Endothelial cell of umbilical vein (primary cell): ENCODE results near the gene ELOVL1. TPM values are rescaled to one million over a fixed set of nuclear protein-coding genes. Genes with fewer than 3 reads are reported as not detected.
A peak's percentile ranks its signal among the peaks of the same experiment; 100 is the strongest.

Experiments used
- BruUV-seq: library from RNA; stranded (reverse); fragments of 400-500 nt; replicated peaks from 2 replicates; lab custom pipeline; 2021; lab: Mats Ljungman, UMichigan
- CTCF ChIA-PET: fragments of 300-600, 350-600 bp; sonication (Branson Sonifier 250); formaldehyde crosslinking; loops from one replicate; lab custom pipeline; 2021; ENCODE audit warnings: antibody characterized with exemption, inconsistent platforms; lab: Charles Lee
- POLR2A ChIA-PET: fragments of 300-600, 350-600 bp; sonication (Branson Sonifier 250); formaldehyde crosslinking; loops from one replicate; lab custom pipeline; 2021; ENCODE audit warnings: antibody characterized with exemption, inconsistent platforms; lab: Charles Lee
- DNase-seq: peaks from one replicate; pipeline ENCODE4 v3.0.0-alpha.2; 2011; ENCODE audit warnings: low read depth, low spot score
- FAIRE-seq: peaks from 2 replicates; lab custom pipeline; 2011; peaks lifted over from hg19 to GRCh38; lab: Jason Lieb, UNC
- H2AFZ ChIP-seq: 2 replicates; pipeline ENCODE4 v1.6.0; 2012; ENCODE audit warnings: low read depth, low read length, control low read depth, inconsistent platforms
- H3K27ac ChIP-seq: 2 replicates; pipeline ENCODE4 v1.5.1; 2011; ENCODE audit warnings: low read depth, mild to moderate bottlenecking, control low read depth, low read length, moderate library complexity; ENCODE audit not compliant: insufficient read depth
- H3K27me3 ChIP-seq, 2 experiments: 2 replicates each; pipeline versions ENCODE4 v1.6.0 to v1.6.1; 2011; ENCODE audit warnings: low read length in 2 of 2, mixed read lengths in 1 of 2; ENCODE audit not compliant: control insufficient read depth in 2 of 2, insufficient read depth in 2 of 2
- H3K36me3 ChIP-seq, 2 experiments: 2 replicates in 1 of 2; 3 replicates in 1 of 2; pipeline ENCODE4 v1.5.1; 2011; ENCODE audit warnings: low read length in 2 of 2, mild to moderate bottlenecking in 1 of 2, moderate library complexity in 1 of 2; ENCODE audit not compliant: control insufficient read depth in 2 of 2, insufficient read depth in 2 of 2; ENCODE audit errors: extremely low read depth in 1 of 2
- H3K4me1 ChIP-seq: 3 replicates; pipeline ENCODE4 v1.5.1; 2011; ENCODE audit warnings: mild to moderate bottlenecking, low read length; ENCODE audit not compliant: control insufficient read depth, insufficient read depth; ENCODE audit errors: extremely low read depth
- H3K4me2 ChIP-seq: 2 replicates; pipeline ENCODE4 v1.6.1; 2011; ENCODE audit warnings: low read length, control low read depth, mixed read lengths; ENCODE audit not compliant: insufficient read depth
- H3K4me3 ChIP-seq, 3 experiments: fragments of 200-600 bp in 1 of 3; sonication (generic), shearing (Covaris generic) in 1 of 3; replicated peaks in 1 of 3; 2 replicates each; pipeline ENCODE4 v1.5.1; 2011 to 2016; ENCODE audit warnings: control low read depth in 3 of 3, low read length in 3 of 3, mild to moderate bottlenecking in 2 of 3, inconsistent platforms in 1 of 3, low read depth in 1 of 3, moderate library complexity in 1 of 3; ENCODE audit not compliant: insufficient read depth in 1 of 3
- H3K79me2 ChIP-seq: 2 replicates; pipeline ENCODE4 v1.6.0; 2012; ENCODE audit warnings: low read length, inconsistent platforms; ENCODE audit not compliant: control insufficient read depth, insufficient read depth
- H3K9ac ChIP-seq: replicated peaks from 2 replicates; pipeline ENCODE3; 2011; ENCODE audit warnings: low read length, control low read depth; ENCODE audit not compliant: insufficient read depth; ENCODE audit errors: extremely low read depth
- H3K9me1 ChIP-seq: replicated peaks from 3 replicates; pipeline ENCODE4 v1.6.0; 2011; ENCODE audit warnings: mild to moderate bottlenecking, low read length; ENCODE audit not compliant: control insufficient read depth, insufficient read depth; ENCODE audit errors: extremely low read depth
- H3K9me3 ChIP-seq: replicated peaks from 2 replicates; pipeline ENCODE4 v1.5.1; 2012; ENCODE audit warnings: low read length, inconsistent platforms; ENCODE audit not compliant: control insufficient read depth, insufficient read depth
- H4K20me1 ChIP-seq: replicated peaks from 2 replicates; pipeline ENCODE3; 2011; ENCODE audit warnings: mild to moderate bottlenecking, low read length; ENCODE audit not compliant: control insufficient read depth, insufficient read depth; ENCODE audit errors: extremely low read depth
- EZH2 ChIP-seq: IDR thresholded peaks from 2 replicates; pipeline ENCODE4 v1.6.1; 2012; ENCODE audit warnings: borderline replicate concordance, low read depth, mild to moderate bottlenecking, moderate library complexity, low read length, inconsistent platforms; ENCODE audit not compliant: severe bottlenecking
- FOS ChIP-seq: IDR thresholded peaks from 2 replicates; pipeline ENCODE4 v1.6.1; 2011; ENCODE audit warnings: mild to moderate bottlenecking, low read length, moderate library complexity, borderline replicate concordance; ENCODE audit not compliant: insufficient read depth
- GATA2 ChIP-seq: IDR thresholded peaks from 2 replicates; pipeline ENCODE4 v1.7.0; 2011; ENCODE audit warnings: low read depth, mild to moderate bottlenecking, moderate library complexity, mixed read lengths, low read length; ENCODE audit not compliant: insufficient read length, insufficient read depth
- MYC ChIP-seq: IDR thresholded peaks from one replicate; pipeline ENCODE4 v1.6.1; 2011; ENCODE audit warnings: mild to moderate bottlenecking, low read depth, low read length
- POLR2A ChIP-seq: IDR thresholded peaks from 2 replicates; pipeline ENCODE4 v1.6.1; 2012; ENCODE audit warnings: low read depth, mild to moderate bottlenecking, control low read depth, low read length
- dilution Hi-C: fragments of 300-500 bp; cut with MboI; formaldehyde crosslinking; loops from one replicate; pipeline ENCODE4 v1.15.0; 2019; ENCODE audit warnings: low sequenced_read_pairs; ENCODE audit not compliant: extremely low pct_ligation_motif_present
- intact Hi-C: fragments of 100-400 bp; cut with micrococcal nuclease; formaldehyde crosslinking; loops from one replicate; pipeline ENCODE4 v1.10.0; 2022
- polyA plus RNA-seq, 4 experiments: library from polyadenylated mRNA; depleted of rRNA in 3 of 4; stranded (reverse) in 3 of 4; unstranded in 1 of 4; fragments of >200 nt; gene quantifications; 2 replicates each; pipeline versions ENCODE4 v1.2.1 to v1.2.3, GENCODE V29; 2011 to 2012; ENCODE audit warnings: missing spikeins in 1 of 4
- total RNA-seq: library from RNA; stranded (reverse); gene quantifications from 2 replicates; pipeline ENCODE4 v1.2.3, GENCODE V29; 2021
- TF ChIP-seq, protein P1 (sequence below), 2 donors: IDR thresholded peaks; 1 replicate in 1 of 2; 2 replicates in 1 of 2; pipeline ENCODE4 v1.5.1; 2011; ENCODE audit warnings: low read length in 2 of 2, mild to moderate bottlenecking in 2 of 2, moderate library complexity in 2 of 2, control low read depth in 1 of 2, inconsistent platforms in 1 of 2, low read depth in 1 of 2; ENCODE audit not compliant: insufficient read depth in 1 of 2; ENCODE audit errors: extremely low read depth in 1 of 2

ELOVL1 gene
- total and polyA plus RNA-seq, 2 donors (not counting 3 experiments of a cell fraction or from before 2014, with no cell fraction given), result 134 to 303 TPM

DNA sequence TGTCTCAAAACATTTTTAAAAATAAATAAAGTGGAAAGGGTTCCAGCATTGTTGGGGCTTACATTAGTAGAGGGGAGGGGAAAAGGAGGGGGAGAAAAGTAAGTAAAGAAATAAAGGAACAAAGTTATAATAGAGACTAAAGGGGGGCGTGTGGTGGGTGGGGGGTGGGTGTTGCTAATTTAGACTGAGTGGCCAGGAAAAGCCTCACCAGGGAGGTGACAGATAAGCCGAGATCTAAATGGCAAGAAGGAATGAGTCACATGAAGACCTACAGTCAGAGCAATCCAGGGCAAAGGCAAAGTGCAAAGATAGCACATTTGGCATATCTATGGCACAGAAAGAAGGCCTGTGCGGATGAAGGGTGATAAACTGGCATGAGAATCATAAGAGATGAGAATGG lies 22.7 kb downstream of the ELOVL1 start:
- BruUV-seq, result no TSS peak
- H3K4me2 ChIP-seq, result no peak overlapping the region
- H3K4me3 ChIP-seq, result no peak overlapping the region
- POLR2A ChIA-PET, result no interaction called here
- H3K36me3 ChIP-seq, result no peaks in the 10 kb centered on the region
- intact Hi-C loops (no loop called here), dilution Hi-C loops (no loop called here)
- peaks cover 0 to 2% of the 10 kb centered on the region in 2 experiments for H3K27me3 ChIP-seq
- CTCF ChIA-PET, result no interaction called here
- no peaks in the 10 kb centered on the region for H3K9me1 ChIP-seq
- TF ChIP-seq MYC, result no peak
- TF ChIP-seq FOS, result peak; percentile 29
- TF ChIP-seq EZH2, result no peak
- TF ChIP-seq GATA2, result peak; percentile 46
- no peaks in the 10 kb centered on the region for H3K9me3 ChIP-seq
- H2AFZ ChIP-seq, result no peak overlapping the region
- peaks cover 3% of the 10 kb centered on the region for H3K4me1 ChIP-seq
- FAIRE-seq, result peak; percentile 46
- no peaks in the 10 kb centered on the region for H4K20me1 ChIP-seq
- no peak overlapping the region for H3K27ac ChIP-seq
- H3K79me2 ChIP-seq, result no peaks in the 10 kb centered on the region
- H3K9ac ChIP-seq, result no peak overlapping the region
- DNase-seq, result no peak

DNA sequence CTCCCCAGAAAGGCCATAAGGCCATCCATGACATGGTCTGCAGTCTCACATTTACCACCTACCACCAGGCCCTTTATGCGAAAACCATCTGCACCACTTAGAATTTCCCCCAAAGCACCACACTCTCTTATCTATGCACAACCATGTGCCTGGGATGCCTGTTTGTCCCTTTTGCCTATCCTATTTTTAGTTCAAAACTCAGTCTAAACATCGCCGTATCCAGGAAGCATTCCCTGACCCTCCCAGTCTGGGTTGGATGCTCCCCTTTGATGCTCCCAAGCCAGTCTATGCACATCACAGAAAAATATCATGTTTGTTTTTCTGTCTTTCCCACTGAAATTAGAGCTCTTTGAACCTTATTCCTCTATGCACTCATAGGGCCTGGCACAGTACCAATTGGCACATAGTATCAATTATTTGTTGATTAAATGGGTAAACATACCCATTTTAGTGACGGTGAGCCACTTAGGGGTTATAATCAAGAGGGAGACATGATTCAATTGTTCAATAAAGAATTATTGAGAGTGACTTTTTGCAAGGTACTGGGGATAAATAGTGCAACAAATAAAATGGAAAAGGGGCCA lies 23.5 kb downstream of the ELOVL1 start:
- Histone ChIP-seq H3K4me2 (no peak overlapping the region), H3K27me3 (peaks cover 0 to 2% of the 10 kb centered on the region in 2 experiments), H3K4me1 (no peaks in the 10 kb centered on the region), H3K79me2 (no peaks in the 10 kb centered on the region), H3K9me1 (no peaks in the 10 kb centered on the region), H2AFZ (no peak overlapping the region), H3K9me3 (no peaks in the 10 kb centered on the region), H3K4me3 (no peak overlapping the region), H4K20me1 (no peaks in the 10 kb centered on the region), H3K36me3 (no peaks in the 10 kb centered on the region), H3K27ac (no peak overlapping the region), H3K9ac (no peak overlapping the region)
- DNase-seq (peak; percentile 60), FAIRE-seq (no peak)
- POLR2A ChIA-PET, result no interaction called here
- BruUV-seq, result no TSS peak
- TF ChIP-seq, protein P1, sequence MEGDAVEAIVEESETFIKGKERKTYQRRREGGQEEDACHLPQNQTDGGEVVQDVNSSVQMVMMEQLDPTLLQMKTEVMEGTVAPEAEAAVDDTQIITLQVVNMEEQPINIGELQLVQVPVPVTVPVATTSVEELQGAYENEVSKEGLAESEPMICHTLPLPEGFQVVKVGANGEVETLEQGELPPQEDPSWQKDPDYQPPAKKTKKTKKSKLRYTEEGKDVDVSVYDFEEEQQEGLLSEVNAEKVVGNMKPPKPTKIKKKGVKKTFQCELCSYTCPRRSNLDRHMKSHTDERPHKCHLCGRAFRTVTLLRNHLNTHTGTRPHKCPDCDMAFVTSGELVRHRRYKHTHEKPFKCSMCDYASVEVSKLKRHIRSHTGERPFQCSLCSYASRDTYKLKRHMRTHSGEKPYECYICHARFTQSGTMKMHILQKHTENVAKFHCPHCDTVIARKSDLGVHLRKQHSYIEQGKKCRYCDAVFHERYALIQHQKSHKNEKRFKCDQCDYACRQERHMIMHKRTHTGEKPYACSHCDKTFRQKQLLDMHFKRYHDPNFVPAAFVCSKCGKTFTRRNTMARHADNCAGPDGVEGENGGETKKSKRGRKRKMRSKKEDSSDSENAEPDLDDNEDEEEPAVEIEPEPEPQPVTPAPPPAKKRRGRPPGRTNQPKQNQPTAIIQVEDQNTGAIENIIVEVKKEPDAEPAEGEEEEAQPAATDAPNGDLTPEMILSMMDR (IDR thresholded peaks at IDR 0.05; ENCODE audit: extremely low read depth in 1 of 2, insufficient read depth in 1 of 2, low read depth in 1 of 2, low read length in 2 of 2), result no peak
- TF ChIP-seq GATA2 (no peak), FOS (no peak), POLR2A (no peak)
- dilution Hi-C loops (no loop called here), intact Hi-C loops (no loop called here)
- CTCF ChIA-PET, result no interaction called here
